ENCODE results near the gene UACA.
A peak's percentile ranks its signal among the peaks of the same experiment; 100 is the strongest.

DNA sequence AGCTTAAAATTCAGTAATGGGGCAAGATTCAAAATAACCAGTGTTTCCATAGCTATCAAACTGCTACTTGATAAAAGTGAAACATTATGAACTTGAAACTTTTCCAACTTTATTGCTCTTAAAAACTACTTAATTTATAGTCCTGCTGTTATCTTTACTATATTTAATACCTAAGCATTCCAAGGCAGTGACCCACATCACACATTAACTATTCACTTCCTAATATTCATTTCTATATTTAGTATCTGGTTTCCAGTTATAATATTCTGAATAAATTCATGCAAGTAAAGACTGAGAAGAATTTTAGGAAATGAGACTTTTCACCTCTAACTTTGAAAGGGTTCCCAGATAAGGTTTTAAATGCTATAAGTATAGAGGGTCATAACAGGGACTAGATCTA is 64.9 kb downstream of the UACA start:
- TF ChIP-seq ISL1 (CRISPR knock-in tag; IDR thresholded peaks at IDR 0.05) (peak; percentile 71), ARNTL (CRISPR knock-in tag; IDR thresholded peaks at IDR 0.05; ENCODE audit: borderline replicate concordance, low read depth) (no peak), CSDC2 (CRISPR knock-in tag; IDR thresholded peaks at IDR 0.05) (no peak), BACH2 (CRISPR knock-in tag; IDR thresholded peaks at IDR 0.05; ENCODE audit: borderline replicate concordance) (no peak), OSR1 (CRISPR knock-in tag; IDR thresholded peaks at IDR 0.05) (no peak), GLIS3 (CRISPR knock-in tag; IDR thresholded peaks at IDR 0.05) (no peak), ZNF70 (CRISPR knock-in tag; IDR thresholded peaks at IDR 0.05) (no peak)
- TF ChIP-seq, protein P1, sequence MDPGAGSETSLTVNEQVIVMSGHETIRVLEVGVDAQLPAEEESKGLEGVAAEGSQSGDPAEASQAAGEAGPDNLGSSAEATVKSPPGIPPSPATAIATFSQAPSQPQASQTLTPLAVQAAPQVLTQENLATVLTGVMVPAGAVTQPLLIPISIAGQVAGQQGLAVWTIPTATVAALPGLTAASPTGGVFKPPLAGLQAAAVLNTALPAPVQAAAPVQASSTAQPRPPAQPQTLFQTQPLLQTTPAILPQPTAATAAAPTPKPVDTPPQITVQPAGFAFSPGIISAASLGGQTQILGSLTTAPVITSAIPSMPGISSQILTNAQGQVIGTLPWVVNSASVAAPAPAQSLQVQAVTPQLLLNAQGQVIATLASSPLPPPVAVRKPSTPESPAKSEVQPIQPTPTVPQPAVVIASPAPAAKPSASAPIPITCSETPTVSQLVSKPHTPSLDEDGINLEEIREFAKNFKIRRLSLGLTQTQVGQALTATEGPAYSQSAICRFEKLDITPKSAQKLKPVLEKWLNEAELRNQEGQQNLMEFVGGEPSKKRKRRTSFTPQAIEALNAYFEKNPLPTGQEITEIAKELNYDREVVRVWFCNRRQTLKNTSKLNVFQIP (CRISPR knock-in tag; IDR thresholded peaks at IDR 0.05; ENCODE audit: borderline replicate concordance, low read depth): no peak
- TF ChIP-seq, protein P2, sequence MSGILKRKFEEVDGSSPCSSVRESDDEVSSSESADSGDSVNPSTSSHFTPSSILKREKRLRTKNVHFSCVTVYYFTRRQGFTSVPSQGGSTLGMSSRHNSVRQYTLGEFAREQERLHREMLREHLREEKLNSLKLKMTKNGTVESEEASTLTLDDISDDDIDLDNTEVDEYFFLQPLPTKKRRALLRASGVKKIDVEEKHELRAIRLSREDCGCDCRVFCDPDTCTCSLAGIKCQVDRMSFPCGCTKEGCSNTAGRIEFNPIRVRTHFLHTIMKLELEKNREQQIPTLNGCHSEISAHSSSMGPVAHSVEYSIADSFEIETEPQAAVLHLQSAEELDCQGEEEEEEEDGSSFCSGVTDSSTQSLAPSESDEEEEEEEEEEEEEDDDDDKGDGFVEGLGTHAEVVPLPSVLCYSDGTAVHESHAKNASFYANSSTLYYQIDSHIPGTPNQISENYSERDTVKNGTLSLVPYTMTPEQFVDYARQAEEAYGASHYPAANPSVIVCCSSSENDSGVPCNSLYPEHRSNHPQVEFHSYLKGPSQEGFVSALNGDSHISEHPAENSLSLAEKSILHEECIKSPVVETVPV (CRISPR knock-in tag; IDR thresholded peaks at IDR 0.05): no peak
- TF ChIP-seq, protein P3, sequence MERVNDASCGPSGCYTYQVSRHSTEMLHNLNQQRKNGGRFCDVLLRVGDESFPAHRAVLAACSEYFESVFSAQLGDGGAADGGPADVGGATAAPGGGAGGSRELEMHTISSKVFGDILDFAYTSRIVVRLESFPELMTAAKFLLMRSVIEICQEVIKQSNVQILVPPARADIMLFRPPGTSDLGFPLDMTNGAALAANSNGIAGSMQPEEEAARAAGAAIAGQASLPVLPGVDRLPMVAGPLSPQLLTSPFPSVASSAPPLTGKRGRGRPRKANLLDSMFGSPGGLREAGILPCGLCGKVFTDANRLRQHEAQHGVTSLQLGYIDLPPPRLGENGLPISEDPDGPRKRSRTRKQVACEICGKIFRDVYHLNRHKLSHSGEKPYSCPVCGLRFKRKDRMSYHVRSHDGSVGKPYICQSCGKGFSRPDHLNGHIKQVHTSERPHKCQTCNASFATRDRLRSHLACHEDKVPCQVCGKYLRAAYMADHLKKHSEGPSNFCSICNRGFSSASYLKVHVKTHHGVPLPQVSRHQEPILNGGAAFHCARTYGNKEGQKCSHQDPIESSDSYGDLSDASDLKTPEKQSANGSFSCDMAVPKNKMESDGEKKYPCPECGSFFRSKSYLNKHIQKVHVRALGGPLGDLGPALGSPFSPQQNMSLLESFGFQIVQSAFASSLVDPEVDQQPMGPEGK (CRISPR knock-in tag; IDR thresholded peaks at IDR 0.05; ENCODE audit: borderline replicate concordance): no peak

Measured in SK-N-SH treated with all-trans-retinoic acid at 6 μM for 48 hours (cell line).